CD14-positive monocyte (primary cell): Measurements from ENCODE around the gene RHCG. TPM values are rescaled to one million over a fixed set of nuclear protein-coding genes. Genes with fewer than 3 reads are reported as not detected.

ENCODE experiments used
- DNase-seq, 3 donors: peaks; one replicate each; pipeline ENCODE4 v3.0.0-alpha.2; 2011 to 2022
- H2AFZ ChIP-seq: 2 replicates; pipeline ENCODE4 v1.6.0; 2012; ENCODE audit warnings: mild to moderate bottlenecking, low read depth, low read length, inconsistent platforms; ENCODE audit not compliant: insufficient read depth, poor library complexity, severe bottlenecking
- H3K27ac ChIP-seq, 2 donors: 1 replicate in 1 of 2; 2 replicates in 1 of 2; pipeline ENCODE4 v1.5.1; 2012 to 2013; ENCODE audit warnings: low read length in 2 of 2, control low read depth in 1 of 2, inconsistent platforms in 1 of 2, low read depth in 1 of 2, mild to moderate bottlenecking in 1 of 2
- H3K27me3 ChIP-seq, 2 donors: one replicate each; pipeline versions ENCODE4 v1.6.0 to v1.6.1; 2011 to 2013; ENCODE audit warnings: low read length in 2 of 2; ENCODE audit not compliant: control insufficient read depth in 2 of 2, insufficient read depth in 2 of 2
- H3K36me3 ChIP-seq, 2 donors: replicated peaks in 1 of 2; 1 replicate in 1 of 2; 2 replicates in 1 of 2; pipeline versions ENCODE4 v1.5.1 to v1.6.1; 2012 to 2013; ENCODE audit warnings: low read length in 2 of 2, control low read depth in 1 of 2, inconsistent platforms in 1 of 2, mild to moderate bottlenecking in 1 of 2; ENCODE audit not compliant: insufficient read depth in 2 of 2, control insufficient read depth in 1 of 2
- H3K4me1 ChIP-seq, 2 donors: 1 replicate in 1 of 2; 2 replicates in 1 of 2; pipeline versions ENCODE4 v1.5.1 to v1.6.1; 2012 to 2013; ENCODE audit warnings: low read length in 2 of 2, control low read depth in 1 of 2, inconsistent platforms in 1 of 2, mild to moderate bottlenecking in 1 of 2, moderate library complexity in 1 of 2; ENCODE audit not compliant: insufficient read depth in 2 of 2, control insufficient read depth in 1 of 2
- H3K4me2 ChIP-seq: replicated peaks from 2 replicates; pipeline ENCODE3; 2012; ENCODE audit warnings: low read length, moderate library complexity, mild to moderate bottlenecking; ENCODE audit not compliant: poor library complexity, severe bottlenecking; ENCODE audit errors: extremely low read depth
- H3K4me3 ChIP-seq, 3 experiments: fragments of 200-600 bp in 1 of 3; sonication (generic) in 1 of 3; replicated peaks in 1 of 3; 1 replicate in 2 of 3; 2 replicates in 1 of 3; pipeline ENCODE4 v1.5.1; 2011 to 2013; ENCODE audit warnings: low read length in 3 of 3, mild to moderate bottlenecking in 3 of 3, control low read depth in 2 of 3, low read depth in 2 of 3, inconsistent platforms in 1 of 3, moderate library complexity in 1 of 3
- H3K79me2 ChIP-seq: 2 replicates; pipeline ENCODE4 v1.6.0; 2012; ENCODE audit warnings: mild to moderate bottlenecking, control low read depth, inconsistent platforms, low read length, moderate library complexity; ENCODE audit not compliant: insufficient read depth
- H3K9ac ChIP-seq: 2 replicates; pipeline ENCODE4 v1.6.0; 2017; ENCODE audit warnings: low read length, mild to moderate bottlenecking; ENCODE audit not compliant: insufficient read depth, poor library complexity, severe bottlenecking
- H3K9me3 ChIP-seq, 2 donors: replicated peaks in 1 of 2; 1 replicate in 1 of 2; 2 replicates in 1 of 2; pipeline versions ENCODE4 v1.5.1 to v1.6.1; 2012 to 2013; ENCODE audit warnings: low read length in 2 of 2, control low read depth in 1 of 2; ENCODE audit not compliant: control insufficient read depth in 1 of 2, insufficient read depth in 1 of 2
- H4K20me1 ChIP-seq: 2 replicates; pipeline ENCODE4 v1.6.0; 2012; ENCODE audit warnings: mild to moderate bottlenecking, low read length, control low read depth, moderate library complexity; ENCODE audit not compliant: insufficient read depth
- H3K27ac Mint-ChIP-seq, 7 donors: one replicate each; pipeline ENCODE4 v1.8.0; 2020; ENCODE audit warnings: mild to moderate bottlenecking in 7 of 7, mixed read lengths in 7 of 7, moderate library complexity in 6 of 7, inconsistent platforms in 2 of 7
- H3K27me3 Mint-ChIP-seq, 3 donors: one replicate each; pipeline ENCODE4 v1.8.0; 2021 to 2022; ENCODE audit warnings: low read depth in 3 of 3, mild to moderate bottlenecking in 3 of 3, mixed read lengths in 3 of 3, moderate library complexity in 3 of 3, inconsistent platforms in 1 of 3
- H3K36me3 Mint-ChIP-seq, 2 donors: one replicate each; pipeline ENCODE4 v1.8.0; 2020; ENCODE audit warnings: mixed read lengths in 2 of 2, inconsistent platforms in 1 of 2, mild to moderate bottlenecking in 1 of 2
- H3K4me1 Mint-ChIP-seq: one replicate; pipeline ENCODE4 v1.8.0; 2020; ENCODE audit warnings: mild to moderate bottlenecking, mixed read lengths
- H3K4me3 Mint-ChIP-seq, 2 donors: one replicate each; pipeline ENCODE4 v1.8.0; 2020; ENCODE audit warnings: mild to moderate bottlenecking in 2 of 2, mixed read lengths in 2 of 2, moderate library complexity in 1 of 2
- H3K9me3 Mint-ChIP-seq, 7 donors: one replicate each; pipeline ENCODE4 v1.8.0; 2020 to 2022; ENCODE audit warnings: mixed read lengths in 7 of 7, mild to moderate bottlenecking in 6 of 7, moderate library complexity in 6 of 7, inconsistent platforms in 2 of 7
- CTCF ChIP-seq: fragments of 200-600 bp; IDR thresholded peaks from one replicate; pipeline ENCODE4 v1.8.0; 2022; ENCODE audit warnings: antibody characterized with exemption, mild to moderate bottlenecking
- WGBS: methylation state at CpG from one replicate; pipeline ENCODE4 v1.1.5; 2013; ENCODE audit warnings: missing lambda C conversion rate; ENCODE audit not compliant: insufficient coverage; 5-methylcytosine and 5-hydroxymethylcytosine counted together
- intact Hi-C, 2 donors: fragments of 100-400 bp; cut with micrococcal nuclease; formaldehyde crosslinking; loops; one replicate each; pipeline versions ENCODE4 v1.15.0 to v1.15.1; 2023
- polyA plus RNA-seq, 3 donors: library from polyadenylated mRNA; depleted of rRNA in 1 of 3; unstranded in 2 of 3; stranded (reverse) in 1 of 3; fragments of 300-500 nt in 2 of 3; fragments of >200 nt in 1 of 3; fragmentation: Illumina TruSeq in 2 of 3; gene quantifications; 1 replicate in 2 of 3; 2 replicates in 1 of 3; pipeline ENCODE4 v1.2.3, GENCODE V29; 2012 to 2021

RHCG gene
- polyA plus RNA-seq, 3 donors: not detected

GRCh38 chr15:89498574-89498906 is 2.2 kb upstream of the RHCG start:
- H3K4me3 Mint-ChIP-seq: no peak overlapping the region
- Histone ChIP-seq H3K27ac (no peak overlapping the region), H3K4me3 (no peak overlapping the region), H3K36me3 (no peaks in the 10 kb centered on the region), H3K79me2 (no peaks in the 10 kb centered on the region), H4K20me1 (no peaks in the 10 kb centered on the region), H2AFZ (no peak overlapping the region), H3K27me3 (peaks cover 22 to 46% of the 10 kb centered on the region in 2 donors), H3K4me1 (peaks cover 4 to 10% of the 10 kb centered on the region in 2 donors), H3K9ac (no peak overlapping the region), H3K9me3 (peaks cover 0 to 12% of the 10 kb centered on the region in 2 donors), H3K4me2 (no peak overlapping the region)
- H3K27me3 Mint-ChIP-seq: peaks cover 30 to 52% (median 47%) of the 10 kb centered on the region in 3 donors
- H3K9me3 Mint-ChIP-seq: peaks cover 0 to 5% (median 0%) of the 10 kb centered on the region in 7 donors
- no peak for DNase-seq
- TF ChIP-seq CTCF: no peak
- intact Hi-C loops: no loop called here
- H3K4me1 Mint-ChIP-seq: peaks cover 8% of the 10 kb centered on the region
- WGBS: no CpG with 5 or more reads among the region's 2 CpGs
- no peak overlapping the region for H3K27ac Mint-ChIP-seq
- no peaks in the 10 kb centered on the region for H3K36me3 Mint-ChIP-seq

GRCh38 chr15:89497231-89497630 is 848 bp upstream of the RHCG start:
- Histone ChIP-seq H3K4me3 (no peak overlapping the region), H4K20me1 (no peaks in the 10 kb centered on the region), H3K27ac (no peak overlapping the region), H3K36me3 (no peaks in the 10 kb centered on the region), H3K4me2 (no peak overlapping the region), H3K27me3 (peaks cover 22 to 46% of the 10 kb centered on the region in 2 donors), H2AFZ (no peak overlapping the region), H3K9ac (no peak overlapping the region), H3K79me2 (no peaks in the 10 kb centered on the region), H3K9me3 (peaks cover 0 to 12% of the 10 kb centered on the region in 2 donors), H3K4me1 (peaks cover 4 to 10% of the 10 kb centered on the region in 2 donors)
- no CpG with 5 or more reads among the region's 1 CpG for WGBS
- H3K27ac Mint-ChIP-seq: no peak overlapping the region
- peaks cover 8% of the 10 kb centered on the region for H3K4me1 Mint-ChIP-seq
- intact Hi-C loops: no loop called here
- no peaks in the 10 kb centered on the region for H3K36me3 Mint-ChIP-seq
- H3K27me3 Mint-ChIP-seq: peaks cover 30 to 56% (median 47%) of the 10 kb centered on the region in 3 donors
- peak overlapping the region in 1 of 2 donors; percentile 85 for H3K4me3 Mint-ChIP-seq
- peaks cover 0 to 5% (median 0%) of the 10 kb centered on the region in 7 donors for H3K9me3 Mint-ChIP-seq
- no peak for DNase-seq
- no peak for TF ChIP-seq CTCF
